Erythroblast (primary cell): ENCODE results near the gene DOCK2.

ENCODE experiments used
- GATA1 ChIP-seq: IDR thresholded peaks from 2 replicates; pipeline ENCODE4 v1.6.1; 2011; ENCODE audit warnings: low read depth, mild to moderate bottlenecking, control low read depth, low read length, moderate library complexity
- POLR2A ChIP-seq: IDR thresholded peaks from 2 replicates; pipeline ENCODE4 v1.6.1; 2011; ENCODE audit warnings: mild to moderate bottlenecking, low read length

DNA sequence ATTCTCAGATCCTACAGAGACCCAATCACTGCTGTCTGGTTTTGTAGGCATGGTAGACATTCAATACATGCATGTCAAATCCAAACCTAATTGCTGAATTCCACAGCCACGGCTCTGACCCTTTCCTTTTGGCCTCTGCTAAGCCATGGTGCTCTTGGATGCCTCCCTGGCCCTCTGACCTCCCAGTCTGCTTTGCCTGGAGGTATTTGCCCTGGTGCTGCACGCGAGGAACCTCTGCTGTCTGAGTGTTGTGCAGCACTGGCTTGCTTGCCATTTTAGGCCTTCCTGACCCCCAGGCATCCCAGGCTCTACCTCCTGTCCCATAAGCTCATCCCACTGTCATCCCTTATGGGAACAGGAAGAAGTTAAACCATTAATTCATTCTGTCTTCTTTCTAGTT, 60.9 kb downstream of the DOCK2 start:
- TF ChIP-seq POLR2A (no peak), GATA1 (no peak)
